GM12801 (cell line): Measurements from ENCODE around the gene NUDT7.

Experiments
- TF ChIP-seq, protein P1 (sequence below): IDR thresholded peaks from one replicate; pipeline ENCODE4 v1.5.1; 2011; ENCODE audit warnings: control low read depth; ENCODE audit not compliant: insufficient read length; ENCODE audit errors: extremely low read depth

The NUDT7 gene

DNA sequence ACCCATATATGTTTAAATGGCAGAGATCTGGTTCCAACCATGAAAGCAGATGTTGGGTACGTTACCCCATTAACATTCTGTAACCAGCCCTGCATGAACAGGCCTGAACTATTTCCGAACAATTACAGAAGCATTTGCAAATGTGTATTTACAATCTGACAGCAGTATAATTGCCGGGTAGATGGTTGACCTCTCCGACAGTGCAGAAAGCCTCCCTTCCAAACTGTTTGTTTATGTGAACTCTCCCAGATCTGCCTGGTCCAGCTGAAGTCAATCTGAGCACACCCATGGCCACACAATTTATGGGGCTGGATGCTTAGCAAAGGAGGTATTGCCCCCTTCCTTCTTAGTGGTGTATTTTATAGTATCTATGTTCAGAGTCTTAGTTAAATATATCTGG is 21.8 kb downstream of the NUDT7 start:
- TF ChIP-seq, protein P1, sequence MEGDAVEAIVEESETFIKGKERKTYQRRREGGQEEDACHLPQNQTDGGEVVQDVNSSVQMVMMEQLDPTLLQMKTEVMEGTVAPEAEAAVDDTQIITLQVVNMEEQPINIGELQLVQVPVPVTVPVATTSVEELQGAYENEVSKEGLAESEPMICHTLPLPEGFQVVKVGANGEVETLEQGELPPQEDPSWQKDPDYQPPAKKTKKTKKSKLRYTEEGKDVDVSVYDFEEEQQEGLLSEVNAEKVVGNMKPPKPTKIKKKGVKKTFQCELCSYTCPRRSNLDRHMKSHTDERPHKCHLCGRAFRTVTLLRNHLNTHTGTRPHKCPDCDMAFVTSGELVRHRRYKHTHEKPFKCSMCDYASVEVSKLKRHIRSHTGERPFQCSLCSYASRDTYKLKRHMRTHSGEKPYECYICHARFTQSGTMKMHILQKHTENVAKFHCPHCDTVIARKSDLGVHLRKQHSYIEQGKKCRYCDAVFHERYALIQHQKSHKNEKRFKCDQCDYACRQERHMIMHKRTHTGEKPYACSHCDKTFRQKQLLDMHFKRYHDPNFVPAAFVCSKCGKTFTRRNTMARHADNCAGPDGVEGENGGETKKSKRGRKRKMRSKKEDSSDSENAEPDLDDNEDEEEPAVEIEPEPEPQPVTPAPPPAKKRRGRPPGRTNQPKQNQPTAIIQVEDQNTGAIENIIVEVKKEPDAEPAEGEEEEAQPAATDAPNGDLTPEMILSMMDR: no peak

DNA sequence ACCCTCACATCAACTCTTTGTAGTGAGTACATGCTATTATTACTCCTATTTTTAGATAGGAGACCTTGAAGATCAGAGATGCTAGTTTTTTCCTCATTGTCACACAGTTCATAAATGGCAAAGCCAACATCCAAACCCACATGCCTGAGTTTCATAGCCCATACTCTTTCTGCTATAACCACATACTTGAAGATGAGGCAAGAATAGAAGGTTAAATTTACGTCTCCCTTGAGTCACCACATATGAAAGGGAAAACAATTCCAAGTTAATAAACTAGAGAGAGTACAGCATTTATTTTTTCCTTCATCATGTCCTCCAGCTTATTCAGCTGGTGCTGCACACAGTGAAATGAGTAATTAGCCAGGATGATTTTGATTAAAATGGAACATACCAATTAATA is 23.7 kb downstream of the NUDT7 start:
- TF ChIP-seq, protein P1: no peak

DNA sequence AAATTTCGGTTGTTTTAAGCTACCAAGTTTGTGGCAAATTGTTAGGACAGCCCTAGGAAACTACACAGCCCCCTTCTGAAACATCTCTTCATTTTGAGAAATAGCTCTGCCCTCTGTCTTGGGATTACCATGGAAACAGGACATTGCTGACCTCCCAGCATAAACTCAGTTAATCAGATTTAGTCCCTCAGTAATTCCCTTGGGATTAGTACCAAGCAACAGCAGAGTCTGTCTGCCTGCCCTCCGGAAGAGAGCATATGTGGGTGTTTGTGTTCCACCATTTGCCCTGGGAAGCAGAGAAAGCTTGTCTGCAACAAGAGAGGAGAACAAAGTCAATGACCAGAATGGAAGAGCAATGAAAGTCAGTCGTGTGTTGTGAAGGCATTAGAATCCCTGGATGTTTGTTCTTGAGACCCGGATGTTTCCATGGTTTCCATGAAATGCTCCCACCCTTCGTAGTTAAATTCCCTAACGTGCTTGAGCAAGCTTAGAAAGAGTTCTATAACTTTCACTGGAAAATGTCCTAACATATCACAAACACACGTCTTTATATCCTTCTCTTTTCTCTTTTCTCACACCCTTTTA is 26.2 kb downstream of the NUDT7 start:
- TF ChIP-seq, protein P1: no peak

DNA sequence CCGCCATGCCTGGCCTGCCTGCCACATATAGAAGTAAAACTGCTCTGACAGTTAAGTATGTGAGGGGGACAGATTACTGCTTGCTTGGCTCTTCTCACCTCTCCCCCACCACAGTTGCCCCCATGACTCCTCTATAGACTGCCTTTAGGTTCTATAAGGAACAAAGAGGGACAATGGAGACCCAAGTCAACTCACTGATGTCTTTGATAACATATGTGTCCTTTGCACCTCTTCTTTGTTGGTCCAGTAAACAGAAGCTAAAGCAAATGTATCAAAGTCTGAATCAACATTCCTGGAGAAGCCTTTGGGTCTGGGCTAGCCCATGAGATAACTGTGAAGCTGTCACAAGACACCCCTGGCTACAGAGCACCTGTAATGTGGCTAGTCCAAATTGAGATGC is 27.1 kb downstream of the NUDT7 start:
- TF ChIP-seq, protein P1: no peak

DNA sequence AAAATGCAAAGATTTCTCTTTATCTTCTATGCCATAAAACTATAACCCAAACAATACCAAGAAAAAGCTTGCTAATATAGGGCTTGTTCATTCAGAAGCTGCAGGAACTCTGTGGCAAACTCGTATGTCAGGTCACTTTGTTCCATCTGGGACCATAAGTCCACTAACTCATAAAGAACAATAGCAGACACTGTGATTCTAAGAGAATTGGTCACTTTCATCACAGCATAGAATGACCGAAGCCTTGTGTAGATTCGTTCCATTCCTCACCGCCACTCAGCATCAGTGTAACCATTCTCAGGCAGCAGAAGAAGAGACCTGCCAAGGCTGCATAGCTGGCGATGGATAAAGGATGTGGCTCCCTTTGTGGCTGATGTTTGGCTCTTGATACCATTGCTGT is 35.7 kb downstream of the NUDT7 start:
- TF ChIP-seq, protein P1: no peak

DNA sequence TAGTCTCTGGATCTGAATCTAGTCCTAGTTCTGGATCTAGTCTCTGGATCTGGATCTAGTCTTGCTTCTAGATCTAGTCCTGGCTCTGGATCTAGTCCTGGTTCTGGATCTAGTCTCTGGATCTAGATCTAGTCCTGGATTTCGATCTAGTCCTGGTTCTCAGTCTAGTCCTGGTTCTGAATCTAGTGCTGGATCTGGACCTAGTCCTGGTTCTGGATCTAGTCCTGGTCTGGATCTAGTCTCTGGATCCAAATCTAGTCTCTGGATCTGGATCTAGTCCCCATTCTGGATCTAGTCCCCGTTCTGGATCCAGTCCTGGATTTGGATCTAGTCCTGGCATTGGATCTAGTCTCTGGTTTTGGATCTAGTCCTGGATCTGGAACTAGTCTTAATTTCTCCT is 36.2 kb downstream of the NUDT7 start:
- TF ChIP-seq, protein P1: no peak

DNA sequence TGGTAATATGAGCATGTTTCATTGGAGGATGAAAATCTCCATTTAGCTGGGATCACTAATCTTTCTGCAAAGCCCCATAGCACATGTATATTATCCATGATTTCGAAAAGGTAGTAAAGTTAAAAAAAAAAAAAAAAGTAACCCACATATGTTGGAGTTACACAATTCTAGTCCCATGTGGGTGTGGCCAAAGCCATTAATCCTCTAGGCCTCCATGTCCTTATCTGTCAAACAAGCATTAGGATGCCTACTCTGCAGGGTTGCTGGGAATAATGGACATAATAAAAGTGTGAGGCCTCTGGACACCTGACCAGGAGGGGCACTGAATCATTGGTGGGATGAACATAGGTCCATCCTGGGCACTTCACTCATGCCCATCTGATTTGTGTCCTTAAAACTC is 36.9 kb downstream of the NUDT7 start:
- TF ChIP-seq, protein P1: no peak
